ENCODE results near the gene SNAPC4. TPM values are rescaled to one million over a fixed set of nuclear protein-coding genes. Genes with fewer than 3 reads are reported as not detected.

The SNAPC4 gene
- total and polyA plus RNA-seq, 4 donors = 6.8 to 12.4 (median 9.8) TPM

- Histone ChIP-seq H3K9ac (ENCODE audit: insufficient read depth in 1 of 2, low read length in 2 of 2) (no peak overlapping the region), H3K36me3 (ENCODE audit: control insufficient read depth in 4 of 4, insufficient read depth in 4 of 4, low read length in 4 of 4) (peaks cover 13 to 44% (median 30%) of the 10 kb centered on the region in 4 donors), H3K27ac (ENCODE audit: low read depth in 1 of 2, low read length in 1 of 2) (no peak overlapping the region), H3K9me3 (ENCODE audit: control insufficient read depth in 4 of 4, insufficient read depth in 3 of 4, low read length in 3 of 4) (no peaks in the 10 kb centered on the region), H3K4me3 (no peak overlapping the region), H3K27me3 (ENCODE audit: control insufficient read depth in 3 of 3, insufficient read depth in 3 of 3, low read length in 2 of 3) (no peaks in the 10 kb centered on the region), H3K4me1 (ENCODE audit: control insufficient read depth in 5 of 5, insufficient read depth in 5 of 5, low read length in 5 of 5) (peaks cover 4 to 24% (median 10%) of the 10 kb centered on the region in 5 donors)
- ATAC-seq (ENCODE audit: insufficient read depth, low FRiP score) (no peak), DNase-seq (no peak)
- whole genome bisulfite sequencing, 2 donors = 95 to 97% methylated on average over 15 of the region's 15 CpGs
- TF ChIP-seq CTCF (IDR thresholded peaks at IDR 0.05; ENCODE audit: control extremely low read depth, extremely low read depth) = no peak
Observed at GRCh38 chr9:136441191-136441680, 41.3 kb upstream of the SNAPC4 start.

- Histone ChIP-seq H3K9ac (ENCODE audit: insufficient read depth in 1 of 2, low read length in 2 of 2) (peak within 1 kb of the TSS in 1 of 2 donors; percentile 55), H3K4me1 (ENCODE audit: control insufficient read depth in 5 of 5, insufficient read depth in 5 of 5, low read length in 5 of 5) (peaks cover 4 to 24% (median 11%) of the 10 kb centered on the region in 5 donors), H3K36me3 (ENCODE audit: control insufficient read depth in 4 of 4, insufficient read depth in 4 of 4, low read length in 4 of 4) (peaks cover 5 to 34% (median 21%) of the 10 kb centered on the region in 4 donors), H3K27me3 (ENCODE audit: control insufficient read depth in 3 of 3, insufficient read depth in 3 of 3, low read length in 2 of 3) (no peaks in the 10 kb centered on the region), H3K9me3 (ENCODE audit: control insufficient read depth in 4 of 4, insufficient read depth in 3 of 4, low read length in 3 of 4) (no peaks in the 10 kb centered on the region), H3K27ac (ENCODE audit: low read depth in 1 of 2, low read length in 1 of 2) (peak within 1 kb of the TSS; percentile 55 to 78), H3K4me3 (peak within 1 kb of the TSS; percentile 78)
- DNase-seq (peak; percentile 68 to 83 (median 79)), ATAC-seq (ENCODE audit: insufficient read depth, low FRiP score) (peak; percentile 90)
- 7 to 15% methylated on average over 49 to 90 of the region's 90 CpGs for WGBS, 2 donors
- TF ChIP-seq CTCF (IDR thresholded peaks at IDR 0.05; ENCODE audit: control extremely low read depth, extremely low read depth) = no peak
Observed at GRCh38 chr9:136439481-136440408, 39.8 kb upstream of the SNAPC4 start, which contains the start of gene INPP5E. INPP5E (minus strand) TSS chr9:136439845; CDS start chr9:136439419, 426 bp downstream.

- peak overlapping the region; percentile 78 for H3K4me3 ChIP-seq
- DNase-seq = peak; percentile 11 to 41 (median 13)
- H3K9ac ChIP-seq (ENCODE audit: insufficient read depth in 1 of 2, low read length in 2 of 2) = peak overlapping the region; percentile 47 to 55
- 1 to 2% methylated on average over 72 to 91 of the region's 91 CpGs for WGBS, 2 donors
- peaks cover 5 to 35% (median 19%) of the 10 kb centered on the region in 4 donors for H3K36me3 ChIP-seq (ENCODE audit: control insufficient read depth in 4 of 4, insufficient read depth in 4 of 4, low read length in 4 of 4)
- no peak for TF ChIP-seq CTCF (IDR thresholded peaks at IDR 0.05; ENCODE audit: control extremely low read depth, extremely low read depth)
- ATAC-seq (ENCODE audit: insufficient read depth, low FRiP score) = peak; percentile 9
- peak overlapping the region; percentile 55 to 78 for H3K27ac ChIP-seq (ENCODE audit: low read depth in 1 of 2, low read length in 1 of 2)
- H3K4me1 ChIP-seq (ENCODE audit: control insufficient read depth in 5 of 5, insufficient read depth in 5 of 5, low read length in 5 of 5) = peaks cover 4 to 24% (median 11%) of the 10 kb centered on the region in 5 donors
- no peaks in the 10 kb centered on the region for H3K9me3 ChIP-seq (ENCODE audit: control insufficient read depth in 4 of 4, insufficient read depth in 3 of 4, low read length in 3 of 4)
- H3K27me3 ChIP-seq (ENCODE audit: control insufficient read depth in 3 of 3, insufficient read depth in 3 of 3, low read length in 2 of 3) = no peaks in the 10 kb centered on the region
Observed at GRCh38 chr9:136438548-136439480, 38.8 kb upstream of the SNAPC4 start.

All from lung (tissue), 12 donors.